HG03175 (cell line): Measurements from ENCODE around the gene ENDOG.

Experiments used
- ATAC-seq: cut with Tn5 transposase; IDR thresholded peaks from one replicate; pipeline ENCODE4 v1.9.1; 2021; ENCODE audit warnings: mild to moderate bottlenecking, moderate library complexity; ENCODE audit not compliant: unreplicated experiment

ENDOG gene

GRCh38 chr9:128798896-128799295, 19.4 kb upstream of the ENDOG start:
- ATAC-seq, result no peak

DNA sequence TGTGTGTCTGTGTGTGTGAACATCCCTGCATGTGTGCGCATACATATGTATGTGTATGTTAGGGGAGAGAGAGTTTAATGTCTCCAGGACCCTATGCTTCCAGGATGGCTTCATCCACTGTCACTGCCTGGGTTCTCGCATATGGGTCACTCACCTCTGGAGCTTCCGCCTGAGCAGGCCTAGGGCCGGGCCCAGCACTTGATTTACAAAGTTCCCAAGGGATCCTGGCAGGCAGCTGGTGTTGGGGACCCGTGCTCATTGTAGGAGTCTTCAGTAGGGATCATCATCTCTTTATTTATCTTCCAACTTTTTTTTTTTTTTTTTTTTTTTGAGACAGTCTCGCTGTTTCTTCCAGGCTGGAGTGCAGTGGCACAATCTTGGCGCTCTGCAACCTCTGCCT, 18.2 kb upstream of the ENDOG start:
- ATAC-seq, result no peak

GRCh38 chr9:128802482-128802881, 15.8 kb upstream of the ENDOG start:
- ATAC-seq, result no peak

DNA sequence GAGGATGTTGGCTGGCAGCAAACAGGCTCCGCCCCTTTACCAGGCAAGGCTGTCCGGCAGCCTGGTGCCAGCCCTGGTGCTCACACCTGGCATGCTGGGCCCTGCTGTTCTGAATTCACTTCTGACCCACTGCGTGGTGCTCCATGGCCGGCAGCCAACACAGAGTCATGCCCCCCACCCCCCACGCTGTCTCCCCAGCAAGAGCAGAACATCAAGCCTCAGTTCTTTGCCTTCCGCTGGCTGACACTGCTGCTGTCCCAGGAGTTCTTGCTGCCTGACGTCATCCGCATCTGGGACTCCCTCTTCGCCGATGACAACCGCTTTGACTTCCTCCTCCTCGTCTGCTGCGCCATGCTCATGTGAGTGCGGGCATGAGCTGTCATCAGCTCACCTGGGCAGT, 12.6 kb upstream of the ENDOG start:
- no peak for ATAC-seq

DNA sequence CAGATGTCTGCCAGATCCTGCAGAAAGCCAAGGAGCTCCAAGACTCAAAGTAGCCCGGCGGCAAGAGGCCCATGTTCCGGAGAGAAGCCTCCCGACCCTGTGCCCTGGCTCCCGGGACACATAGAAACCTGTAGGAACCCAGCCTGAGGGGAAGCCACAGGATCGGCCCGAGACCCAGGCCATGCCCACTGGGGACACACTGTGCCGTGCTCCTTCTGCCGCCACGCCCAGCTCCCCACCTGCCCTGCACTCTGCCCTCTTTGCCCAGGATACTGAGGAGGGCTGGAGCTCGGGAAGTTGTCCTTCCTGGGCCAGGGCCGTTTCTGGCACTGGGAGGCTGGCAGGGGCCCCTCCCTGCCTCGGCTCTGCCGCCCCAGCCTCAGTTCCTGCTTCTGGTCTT, 10.5 kb upstream of the ENDOG start:
- ATAC-seq, result no peak

DNA sequence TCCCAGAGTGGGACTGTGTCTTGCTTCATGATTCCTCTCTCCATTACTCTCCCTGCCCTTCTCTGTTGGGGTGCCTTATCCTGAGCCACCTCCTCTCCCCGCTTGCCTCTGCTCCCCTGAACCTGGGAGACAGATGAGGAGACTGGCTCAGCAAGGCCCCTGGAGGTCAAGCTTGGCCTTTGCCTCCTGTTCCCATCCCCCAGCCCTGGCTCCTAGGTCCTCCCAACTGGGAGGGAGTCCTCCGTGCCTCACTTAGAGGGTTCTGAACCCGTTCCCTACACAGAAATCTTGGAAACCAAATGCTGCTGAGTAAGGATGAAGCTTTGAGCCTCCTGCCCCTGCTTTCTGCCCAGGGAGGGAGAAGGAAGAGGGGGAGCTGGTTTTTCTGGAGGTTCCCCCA, 9.8 kb upstream of the ENDOG start:
- ATAC-seq, result no peak

DNA sequence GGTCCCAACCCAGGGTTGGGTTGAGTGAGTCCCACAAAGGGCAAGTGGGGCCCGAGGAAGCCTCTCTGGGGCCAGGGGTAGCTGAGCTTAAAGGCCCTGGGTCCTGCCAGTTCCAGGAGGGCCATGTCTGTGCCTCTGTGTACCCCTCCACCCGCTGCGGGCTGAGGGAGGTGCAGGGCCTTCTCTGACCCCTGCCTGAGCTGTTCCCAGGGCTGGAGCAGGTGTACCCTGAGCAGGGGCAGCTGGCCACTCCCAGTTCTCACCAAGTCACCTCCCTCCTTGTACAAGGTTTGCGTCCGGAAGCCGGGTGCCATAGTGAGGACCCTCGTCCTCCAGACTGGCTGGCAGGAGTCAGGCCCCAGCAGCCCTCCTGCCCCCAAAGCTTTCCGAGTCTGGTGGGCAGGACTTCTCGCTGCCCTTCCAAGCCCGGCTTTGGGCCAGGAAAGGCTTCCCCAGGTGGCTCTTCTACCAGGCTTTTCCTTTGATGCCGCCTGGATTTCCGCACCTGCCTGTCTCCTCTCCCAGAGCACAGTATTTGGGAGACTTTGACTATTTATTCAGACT, 9.2 kb upstream of the ENDOG start:
- ATAC-seq, result no peak

- ATAC-seq, result no peak
Observed at GRCh38 chr9:128809831-128810230, 8.5 kb upstream of the ENDOG start.

DNA sequence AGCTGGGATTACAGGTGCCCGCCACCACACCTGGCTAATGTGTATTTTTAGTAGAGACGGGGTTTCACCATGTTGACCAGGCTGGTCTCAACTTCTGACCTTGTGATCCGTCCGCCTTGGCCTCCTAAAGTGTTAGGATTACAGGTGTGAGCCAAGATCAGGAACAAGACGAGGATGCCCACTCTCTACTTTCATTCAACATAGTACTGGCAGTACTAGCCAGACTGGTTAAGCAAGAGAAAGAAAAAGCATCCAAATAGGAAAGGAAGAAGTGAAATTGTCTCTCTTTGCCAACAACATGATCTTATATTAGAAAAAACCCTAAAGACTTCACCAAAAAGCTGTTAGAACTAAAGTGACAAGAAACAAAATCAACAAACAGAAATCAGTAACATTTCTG, 7.4 kb upstream of the ENDOG start:
- no peak for ATAC-seq

- peak; percentile 30 for ATAC-seq
Observed at GRCh38 chr9:128818839-128819715, 777 bp downstream of the ENDOG start.

- ATAC-seq, result no peak
Observed at GRCh38 chr9:128819716-128820664, 1.7 kb downstream of the ENDOG start.

GRCh38 chr9:128820665-128821583, 2.6 kb downstream of the ENDOG start:
- ATAC-seq, result no peak

DNA sequence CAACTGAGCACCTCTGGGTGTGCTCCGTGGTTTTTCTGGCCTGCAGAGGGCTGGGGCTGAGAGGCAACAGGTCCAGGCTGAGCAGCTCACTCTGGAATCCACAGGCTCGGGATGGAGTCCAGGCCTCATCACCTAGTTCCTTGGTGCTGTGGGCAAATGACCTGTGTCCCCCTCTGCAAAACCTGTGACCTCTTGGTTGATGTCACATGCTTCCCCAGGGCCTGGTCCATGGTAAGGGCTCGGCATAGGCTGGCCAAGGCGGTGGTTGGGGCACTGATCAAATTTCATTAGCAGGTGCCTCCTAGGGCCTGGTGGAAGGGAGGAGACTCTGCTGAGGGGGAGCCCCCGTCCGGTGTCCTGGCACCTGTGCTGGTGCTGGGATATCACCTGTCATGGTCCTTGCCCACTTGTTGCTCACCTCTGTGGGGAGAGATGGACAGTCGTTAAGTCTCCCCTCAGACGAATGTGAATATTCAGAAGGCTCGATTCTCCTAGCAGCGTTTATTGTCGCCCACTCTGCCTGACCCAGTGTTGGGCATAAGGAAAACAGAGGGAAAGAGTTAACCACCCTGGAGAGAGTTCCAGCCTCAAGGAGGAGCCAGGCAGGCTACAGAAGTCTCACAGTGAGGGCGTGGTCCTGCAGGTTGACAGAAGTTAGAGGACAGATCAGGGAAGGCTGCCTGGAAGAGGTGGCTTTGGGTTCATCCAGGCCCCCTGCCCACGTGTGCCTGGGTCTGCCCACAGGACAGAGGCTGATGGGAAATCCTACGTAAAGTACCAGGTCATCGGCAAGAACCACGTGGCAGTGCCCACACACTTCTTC, 3.5 kb downstream of the ENDOG start:
- no peak for ATAC-seq

DNA sequence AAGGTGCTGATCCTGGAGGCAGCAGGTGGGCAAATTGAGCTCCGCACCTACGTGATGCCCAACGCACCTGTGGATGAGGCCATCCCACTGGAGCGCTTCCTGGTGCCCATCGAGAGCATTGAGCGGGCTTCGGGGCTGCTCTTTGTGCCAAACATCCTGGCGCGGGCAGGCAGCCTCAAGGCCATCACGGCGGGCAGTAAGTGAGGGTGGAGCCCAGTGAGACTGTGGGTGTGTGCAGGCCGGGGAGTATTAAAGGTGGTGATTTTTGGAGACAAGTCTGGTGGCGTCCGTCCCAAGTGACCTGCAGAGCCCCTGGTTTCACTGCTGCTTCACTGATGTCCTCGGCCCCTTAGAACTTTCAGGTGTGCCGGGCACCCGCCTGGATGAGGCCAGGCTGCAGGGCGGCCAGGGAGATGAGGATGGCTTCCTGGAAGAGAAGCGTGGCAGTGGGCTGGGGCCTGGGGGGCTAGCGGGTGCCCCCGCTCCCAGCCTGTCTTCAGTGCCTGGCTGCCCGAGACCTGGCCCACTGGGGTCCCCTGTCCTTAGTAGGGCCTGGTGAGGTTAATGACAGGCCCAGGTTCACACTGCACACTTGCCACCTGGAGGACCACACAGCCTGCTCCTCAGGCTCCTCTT, 4.2 kb downstream of the ENDOG start:
- no peak for ATAC-seq

DNA sequence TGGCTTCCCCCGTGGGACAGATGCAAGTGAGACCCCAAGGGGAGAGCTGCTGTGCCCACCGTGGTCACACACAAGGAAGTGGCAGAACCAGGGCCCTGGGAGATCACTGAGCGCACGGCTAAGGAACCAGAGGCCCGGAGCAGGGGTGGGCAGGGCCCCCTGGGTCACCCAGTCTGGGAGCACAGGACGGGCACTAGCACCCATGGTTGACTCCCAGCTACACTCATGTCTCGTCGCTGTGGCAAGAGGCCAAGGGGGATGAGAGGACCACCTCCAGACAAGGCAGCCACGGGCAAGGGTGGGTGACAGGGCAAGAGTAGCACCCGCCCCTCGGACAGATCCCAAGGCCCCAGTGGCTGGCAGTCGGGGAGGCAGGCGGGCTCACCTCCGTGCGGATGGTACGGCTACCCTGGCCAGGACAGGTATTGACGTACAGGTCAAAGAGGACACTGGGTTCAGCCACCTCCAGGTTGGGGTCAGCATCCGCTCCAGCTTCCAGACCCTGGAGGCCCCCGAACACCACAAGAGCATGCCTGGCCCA, 5.1 kb downstream of the ENDOG start:
- ATAC-seq, result no peak

GRCh38 chr9:128823903-128824406, 5.7 kb downstream of the ENDOG start:
- no peak for ATAC-seq

DNA sequence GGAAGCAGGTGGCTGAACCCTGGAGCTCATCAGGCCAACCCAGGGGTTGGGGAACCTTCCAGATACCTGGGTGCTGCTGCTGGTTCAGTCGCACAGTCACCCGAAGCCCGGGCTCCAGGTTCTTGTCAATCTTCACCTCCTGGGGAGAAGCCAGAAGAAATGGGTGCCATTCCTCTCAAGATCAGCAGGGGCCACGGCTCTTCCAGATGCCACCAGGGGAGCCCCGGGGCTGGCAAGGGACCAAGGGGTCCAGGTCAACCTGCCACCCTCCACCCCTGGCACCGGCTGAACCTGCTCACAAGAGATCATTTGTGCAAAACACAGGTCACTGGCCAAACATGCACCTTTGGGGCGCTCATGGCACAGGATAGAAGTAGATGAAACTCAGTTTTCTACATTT, 6.6 kb downstream of the ENDOG start:
- ATAC-seq, result no peak

GRCh38 chr9:128825923-128826700, 7.8 kb downstream of the ENDOG start:
- no peak for ATAC-seq
